ENCODE results near the gene GGTA1.

GGTA1 gene

GRCh38 chr9:121483049-121483448 is 16.6 kb downstream of the GGTA1 start:
- Histone ChIP-seq H3K27me3 (no peaks in the 10 kb centered on the region), H3K9me3 (no peaks in the 10 kb centered on the region), H3K36me3 (peaks cover 15% of the 10 kb centered on the region), H3K27ac (no peak overlapping the region), H3K4me1 (ENCODE audit: control insufficient read depth in 1 of 2, insufficient read depth in 1 of 2, low read depth in 1 of 2, low read length in 1 of 2) (peaks cover 27 to 29% of the 10 kb centered on the region in 2 experiments), H3K4me3 (ENCODE audit: low read depth in 1 of 2, low read length in 1 of 2) (no peak overlapping the region)
- no peak for TF ChIP-seq CTCF (IDR thresholded peaks at IDR 0.05)

GRCh38 chr9:121478816-121479676 is 20.6 kb downstream of the GGTA1 start:
- peaks cover 5 to 12% of the 10 kb centered on the region in 2 experiments for H3K4me1 ChIP-seq (ENCODE audit: control insufficient read depth in 1 of 2, insufficient read depth in 1 of 2, low read depth in 1 of 2, low read length in 1 of 2)
- peaks cover 25% of the 10 kb centered on the region for H3K36me3 ChIP-seq
- H3K27ac ChIP-seq = peak overlapping the region; percentile 8
- no peaks in the 10 kb centered on the region for H3K27me3 ChIP-seq
- H3K9me3 ChIP-seq = no peaks in the 10 kb centered on the region
- H3K4me3 ChIP-seq (ENCODE audit: low read depth in 1 of 2, low read length in 1 of 2) = no peak overlapping the region
- TF ChIP-seq CTCF (IDR thresholded peaks at IDR 0.05) = no peak

- H3K27ac ChIP-seq = no peak overlapping the region
- H3K27me3 ChIP-seq = no peaks in the 10 kb centered on the region
- H3K36me3 ChIP-seq = peaks cover 28% of the 10 kb centered on the region
- no peak overlapping the region for H3K4me3 ChIP-seq (ENCODE audit: low read depth in 1 of 2, low read length in 1 of 2)
- TF ChIP-seq CTCF (IDR thresholded peaks at IDR 0.05) = no peak
- peaks cover 5 to 13% of the 10 kb centered on the region in 2 experiments for H3K4me1 ChIP-seq (ENCODE audit: control insufficient read depth in 1 of 2, insufficient read depth in 1 of 2, low read depth in 1 of 2, low read length in 1 of 2)
- H3K9me3 ChIP-seq = no peaks in the 10 kb centered on the region
Observed at GRCh38 chr9:121476156-121476555, 23.5 kb downstream of the GGTA1 start.

- Histone ChIP-seq H3K27me3 (no peaks in the 10 kb centered on the region), H3K4me1 (ENCODE audit: control insufficient read depth in 1 of 2, insufficient read depth in 1 of 2, low read depth in 1 of 2, low read length in 1 of 2) (peaks cover 0 to 6% of the 10 kb centered on the region in 2 experiments)
- TF ChIP-seq CTCF (IDR thresholded peaks at IDR 0.05) = no peak
Observed at GRCh38 chr9:121474231-121474947, 25.3 kb downstream of the GGTA1 start.

GRCh38 chr9:121473229-121473628 is 26.4 kb downstream of the GGTA1 start:
- H3K27me3 ChIP-seq = no peaks in the 10 kb centered on the region
- no peak for TF ChIP-seq CTCF (IDR thresholded peaks at IDR 0.05)
- H3K4me3 ChIP-seq (ENCODE audit: low read depth in 1 of 2, low read length in 1 of 2) = no peak overlapping the region
- peaks cover 20% of the 10 kb centered on the region for H3K36me3 ChIP-seq
- no peaks in the 10 kb centered on the region for H3K9me3 ChIP-seq
- H3K27ac ChIP-seq = no peak overlapping the region
- H3K4me1 ChIP-seq (ENCODE audit: control insufficient read depth in 1 of 2, insufficient read depth in 1 of 2, low read depth in 1 of 2, low read length in 1 of 2) = peaks cover 0 to 6% of the 10 kb centered on the region in 2 experiments

More at GRCh38 chr9:121474231-121474947, 25.3 kb downstream of the GGTA1 start:
- Histone ChIP-seq H3K4me3 (ENCODE audit: low read depth in 1 of 2, low read length in 1 of 2) (no peak overlapping the region), H3K9me3 (no peaks in the 10 kb centered on the region), H3K27ac (no peak overlapping the region), H3K36me3 (peaks cover 28% of the 10 kb centered on the region)
